Neural cell (in vitro differentiated cells): Measurements from ENCODE around the gene KIF16B.

Experiments
- CTCF ChIP-seq: fragments of 450-650 bp; IDR thresholded peaks from 2 replicates; pipeline ENCODE4 v1.5.1; 2014; ENCODE audit warnings: antibody characterized with exemption, mild to moderate bottlenecking, moderate library complexity; ENCODE audit not compliant: poor library complexity, severe bottlenecking
- EZH2 ChIP-seq: fragments of 200-600, 300-800 bp; shearing (Covaris generic), sonication (generic); IDR thresholded peaks from 2 replicates; pipeline ENCODE4 v1.6.1; 2014; ENCODE audit warnings: antibody characterized with exemption, low read length, borderline replicate concordance, mild to moderate bottlenecking; ENCODE audit not compliant: insufficient read depth, poor library complexity, severe bottlenecking
- MXI1 ChIP-seq: fragments of 450-650 bp; conservative IDR thresholded peaks from 2 replicates; pipeline ENCODE4 v1.6.1; 2014; ENCODE audit warnings: antibody characterized with exemption, mild to moderate bottlenecking; ENCODE audit not compliant: poor library complexity, severe bottlenecking
- POLR2AphosphoS5 ChIP-seq: IDR thresholded peaks from 2 replicates; pipeline ENCODE4 v1.6.1; 2012
- RAD21 ChIP-seq: fragments of 450-650 bp; conservative IDR thresholded peaks from 2 replicates; pipeline ENCODE4 v1.6.1; 2014; ENCODE audit warnings: antibody characterized with exemption, mild to moderate bottlenecking, moderate library complexity
- REST ChIP-seq: IDR thresholded peaks from 2 replicates; pipeline ENCODE4 v1.6.1; 2012; ENCODE audit warnings: borderline replicate concordance
- SMC3 ChIP-seq: fragments of 450-650 bp; conservative IDR thresholded peaks from 2 replicates; pipeline ENCODE4 v1.6.1; 2014; ENCODE audit warnings: antibody characterized with exemption, mild to moderate bottlenecking, moderate library complexity; ENCODE audit not compliant: poor library complexity
- TAF1 ChIP-seq: IDR thresholded peaks from 2 replicates; pipeline ENCODE4 v1.6.1; 2012; ENCODE audit warnings: low read depth

- TF ChIP-seq CTCF (no peak), TAF1 (no peak), EZH2 (no peak), RAD21 (no peak), REST (no peak), SMC3 (no peak), POLR2AphosphoS5 (no peak), MXI1 (no peak)
Observed at GRCh38 chr20:16498526-16499253, 74.6 kb downstream of the KIF16B start.
